GM18951 (cell line): Measurements from ENCODE around the gene GPR176.

ENCODE experiments used
- POLR2A ChIP-seq: IDR thresholded peaks from 4 replicates; pipeline ENCODE4 v1.6.1; 2011; ENCODE audit warnings: mild to moderate bottlenecking; ENCODE audit not compliant: insufficient read length, insufficient read depth; ENCODE audit errors: extremely low read depth
- in situ Hi-C: fragments of 300-500 bp; cut with MboI; formaldehyde crosslinking; loops from one replicate; pipeline ENCODE4 v1.12.0; 2022; ENCODE audit warnings: low sequenced_read_pairs, mixed read lengths, inconsistent platforms; ENCODE audit not compliant: unreplicated experiment

GPR176 gene

GRCh38 chr15:39852250-39852649 lies 67.8 kb downstream of the GPR176 start:
- TF ChIP-seq POLR2A: no peak
- in situ Hi-C loops: no loop called here

DNA sequence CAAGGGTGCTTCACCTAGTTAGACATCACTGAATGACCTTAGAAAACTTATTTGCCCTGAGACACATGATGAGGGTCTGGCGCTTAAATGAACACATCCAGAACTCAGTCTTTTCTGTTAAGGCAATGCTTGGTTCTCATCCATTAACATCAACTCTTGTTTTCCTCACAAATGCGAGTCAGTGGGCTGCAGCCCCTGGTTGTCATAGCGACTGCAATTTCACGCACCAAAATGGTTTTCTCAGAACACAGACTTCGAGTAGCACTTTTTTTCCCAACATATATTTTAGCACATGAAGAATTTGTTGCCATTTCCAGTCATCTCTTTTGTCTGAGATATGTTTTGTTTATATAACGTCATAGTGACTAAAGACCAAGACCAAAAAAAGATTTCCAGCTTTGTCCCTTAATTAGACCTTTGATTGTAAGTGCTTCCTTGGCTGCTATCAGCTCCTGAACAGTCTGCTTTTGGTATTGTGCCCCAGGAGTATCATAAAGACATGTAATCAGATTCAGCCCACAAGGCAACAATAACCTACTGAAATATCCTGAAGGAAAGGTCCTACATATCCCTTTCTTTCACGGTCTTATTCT lies 68.5 kb downstream of the GPR176 start:
- no peak for TF ChIP-seq POLR2A

DNA sequence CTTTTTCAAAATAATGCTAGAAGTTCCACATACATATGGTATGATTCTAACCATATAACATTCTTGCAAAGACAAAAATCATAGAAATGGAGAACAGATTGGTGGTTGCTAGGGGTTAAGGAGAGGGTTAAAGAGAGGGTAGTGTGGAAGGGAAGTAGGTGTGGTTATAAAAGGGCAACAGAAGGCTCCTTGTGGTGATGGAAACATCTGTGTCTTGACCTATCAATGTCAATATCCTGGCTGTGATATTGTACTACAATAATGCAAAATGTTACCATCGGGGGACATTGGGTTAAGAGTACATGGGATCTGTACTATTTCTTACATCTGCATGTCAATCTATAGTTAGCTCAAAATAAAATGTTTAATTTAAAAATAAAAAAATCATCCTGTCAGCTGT lies 69.6 kb downstream of the GPR176 start:
- in situ Hi-C loops: no loop called here
- no peak for TF ChIP-seq POLR2A

More for the DNA sequence above, 68.5 kb downstream of the GPR176 start:
- in situ Hi-C loops: no loop called here

GRCh38 chr15:39846108-39846507 lies 74.0 kb downstream of the GPR176 start:
- no peak for TF ChIP-seq POLR2A
- in situ Hi-C loops: no loop called here

DNA sequence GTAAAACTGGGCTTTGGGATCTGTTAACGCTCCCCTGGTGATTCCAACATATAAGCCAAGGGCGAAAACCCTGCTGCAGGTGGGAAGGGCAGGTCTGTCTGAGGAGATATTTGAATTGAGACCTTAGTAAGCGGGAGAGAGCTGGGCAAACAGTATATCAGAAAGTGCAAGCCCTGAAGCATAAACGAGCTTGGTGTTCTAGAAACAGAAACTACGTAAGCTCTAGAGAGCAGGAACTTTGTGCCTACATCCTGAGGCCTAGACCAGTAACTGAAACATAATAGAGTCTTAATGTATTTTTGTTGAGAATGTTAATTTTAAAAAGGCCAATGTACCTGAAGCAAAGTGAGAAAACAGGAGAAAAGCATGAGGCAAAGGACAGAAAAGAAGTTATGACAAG lies 74.5 kb downstream of the GPR176 start:
- TF ChIP-seq POLR2A: no peak
- in situ Hi-C loops: no loop called here

DNA sequence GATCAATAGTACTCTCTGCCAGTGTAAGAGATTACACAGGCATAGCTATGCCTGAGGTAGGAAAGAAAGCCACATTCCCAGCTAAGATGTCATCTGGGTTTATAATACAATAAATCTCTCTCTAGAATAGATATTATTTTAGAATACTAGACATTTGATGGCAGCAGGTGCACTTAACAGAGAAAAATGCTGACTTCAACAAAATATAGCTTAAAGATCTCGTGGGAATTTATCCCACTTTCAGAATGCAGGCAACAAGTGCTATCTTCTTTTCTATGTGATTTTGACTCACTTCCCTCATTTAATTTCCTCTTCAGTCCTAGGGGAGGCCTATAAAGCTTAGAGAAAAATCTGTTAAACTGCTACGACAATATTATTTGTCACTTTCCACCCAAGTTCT lies 76.5 kb downstream of the GPR176 start:
- no peak for TF ChIP-seq POLR2A

GRCh38 chr15:39837454-39837853 lies 82.6 kb downstream of the GPR176 start:
- in situ Hi-C loops: no loop called here
- no peak for TF ChIP-seq POLR2A

More for the DNA sequence above, 76.5 kb downstream of the GPR176 start:
- in situ Hi-C loops: no loop called here

DNA sequence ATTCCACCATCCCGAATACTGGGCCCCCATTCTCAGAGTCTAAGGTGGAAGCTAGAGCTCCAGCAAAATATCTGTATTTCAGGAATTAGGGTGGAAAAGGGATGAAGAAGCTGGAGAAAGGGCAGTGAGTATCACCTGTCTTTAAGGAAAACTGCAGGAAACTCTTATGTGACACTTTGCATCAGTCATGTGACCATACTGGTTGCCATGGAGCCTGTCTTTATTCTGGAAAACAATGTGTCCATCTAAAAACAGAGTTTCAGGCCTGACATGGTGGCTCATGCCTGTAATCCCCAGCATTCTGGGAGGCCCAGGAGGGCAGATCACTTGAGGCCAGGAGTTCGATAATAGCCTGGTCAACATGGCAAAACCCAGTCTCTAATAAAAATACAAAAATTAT lies 84.5 kb downstream of the GPR176 start:
- no peak for TF ChIP-seq POLR2A
- in situ Hi-C loops: no loop called here

- in situ Hi-C loops: no loop called here
These were observed 85.8 kb downstream of the GPR176 start for GRCh38 chr15:39834256-39834655.

DNA sequence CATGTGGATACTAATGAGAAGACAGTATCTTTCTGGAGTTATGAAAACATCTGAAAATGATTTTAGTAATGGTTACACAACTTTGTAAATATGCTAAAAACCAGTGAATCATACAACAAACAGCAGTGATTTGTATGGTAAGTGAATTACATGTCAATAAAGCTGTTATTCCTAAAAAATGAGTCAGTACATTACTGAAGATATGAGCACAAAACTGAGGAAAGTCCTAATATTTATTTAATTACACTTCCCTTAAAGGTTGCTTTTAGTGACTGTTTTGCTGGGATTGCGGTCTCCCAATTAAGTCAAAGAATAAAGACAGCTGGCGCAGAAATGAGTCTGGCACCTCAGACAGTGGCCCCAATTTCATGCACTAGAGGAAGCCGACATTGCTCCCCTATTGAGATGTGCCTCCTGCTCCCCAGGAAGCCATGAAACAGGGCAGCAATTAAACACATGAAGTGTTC lies 86.5 kb downstream of the GPR176 start:
- no peak for TF ChIP-seq POLR2A
- in situ Hi-C loops: no loop called here

More at GRCh38 chr15:39834256-39834655, 85.8 kb downstream of the GPR176 start:
- no peak for TF ChIP-seq POLR2A

- in situ Hi-C loops: no loop called here
- TF ChIP-seq POLR2A: no peak
These were observed 89.9 kb downstream of the GPR176 start for GRCh38 chr15:39830166-39830565.

GRCh38 chr15:39828374-39828931 lies 91.6 kb downstream of the GPR176 start:
- TF ChIP-seq POLR2A: no peak
- in situ Hi-C loops: no loop called here

DNA sequence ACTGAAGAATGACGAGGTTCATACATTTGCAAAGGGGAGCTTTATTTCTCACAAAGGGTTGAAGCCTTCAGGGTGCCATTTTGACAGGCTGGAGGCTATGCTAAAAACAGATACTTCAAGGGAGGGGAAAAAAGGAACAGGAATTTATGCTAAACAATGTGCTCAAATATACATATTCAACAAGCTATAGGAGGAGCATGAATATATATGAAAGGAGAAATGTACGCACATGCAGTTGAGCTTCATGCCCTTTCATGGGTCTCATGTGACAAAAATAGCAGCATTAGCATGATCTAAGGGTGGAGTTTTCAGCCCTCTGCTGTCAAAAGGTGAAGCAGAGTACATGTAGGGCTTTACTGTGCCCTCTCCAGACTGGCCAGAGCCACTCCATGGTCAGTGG lies 93.1 kb downstream of the GPR176 start:
- in situ Hi-C loops: no loop called here
- TF ChIP-seq POLR2A: no peak

DNA sequence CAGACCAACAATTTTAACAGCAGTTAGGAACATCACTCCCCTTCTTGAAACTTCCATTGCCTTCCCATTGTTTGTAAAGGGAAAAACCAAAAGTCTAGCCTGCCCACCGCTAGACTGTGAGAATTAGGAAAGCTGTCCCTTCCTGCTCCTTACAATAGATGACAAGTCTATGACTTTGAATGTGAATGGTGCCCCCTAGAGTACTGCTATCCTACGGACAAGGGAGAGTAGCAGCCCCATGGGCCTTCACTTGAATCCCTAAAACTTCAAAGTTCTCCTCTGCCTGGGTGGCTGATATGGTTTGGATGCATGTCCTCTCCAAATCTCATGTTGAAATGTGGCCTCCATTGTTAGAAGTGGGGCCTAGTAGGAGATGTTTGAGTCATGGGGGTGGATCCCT lies 96.4 kb downstream of the GPR176 start:
- in situ Hi-C loops: no loop called here
- TF ChIP-seq POLR2A: no peak
